GM19395 (cell line): ENCODE measurements around the gene TADA1.
"Not testable (repeated sequence)": the region's sequence is repeated elsewhere in the genome, so short reads cannot be mapped to it uniquely, and the experiment has no call there.

Experiments
- ATAC-seq: cut with Tn5 transposase; IDR thresholded peaks from one replicate; pipeline ENCODE4 v1.9.1; 2021; ENCODE audit warnings: mild to moderate bottlenecking, moderate library complexity; ENCODE audit not compliant: unreplicated experiment

TADA1 gene

DNA sequence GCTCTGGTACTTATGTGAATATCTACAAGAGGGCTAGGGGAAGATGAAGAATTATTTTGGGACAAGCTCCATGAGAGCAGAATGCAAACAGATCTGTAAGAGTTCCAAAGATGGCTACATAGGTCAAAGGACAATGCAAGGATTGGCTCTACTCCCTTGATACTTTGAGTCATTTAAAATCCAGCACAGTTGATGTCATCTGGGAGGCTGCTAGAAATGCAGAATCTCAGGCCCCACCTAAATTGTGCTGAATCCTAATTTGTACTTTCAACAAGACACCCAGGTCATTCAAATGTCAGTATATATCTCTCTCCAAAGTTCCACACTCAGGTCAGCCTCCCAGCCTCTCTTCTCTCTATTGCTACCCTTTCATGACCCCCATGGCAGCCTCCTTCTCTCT lies 23.7 kb upstream of the TADA1 start:
- no peak for ATAC-seq

DNA sequence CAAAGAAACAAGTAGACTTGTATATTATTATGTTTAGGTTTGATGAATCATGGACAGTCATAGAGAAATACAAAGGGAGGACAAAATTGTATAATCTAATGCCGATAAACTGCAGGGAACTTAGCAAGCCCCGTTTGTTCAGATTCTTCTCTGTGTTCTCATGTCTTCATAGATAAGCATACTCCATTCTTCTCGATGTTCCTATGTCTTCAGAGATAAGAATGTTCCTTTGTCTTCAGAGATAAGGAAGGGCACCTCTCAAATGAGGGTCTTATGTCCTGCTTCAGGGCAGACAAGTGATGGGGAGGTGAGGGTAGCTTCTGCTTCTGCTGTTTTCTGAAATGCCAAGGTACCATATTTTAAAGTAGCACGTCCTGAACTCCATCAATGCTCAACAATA lies 19.7 kb upstream of the TADA1 start:
- no peak for ATAC-seq

DNA sequence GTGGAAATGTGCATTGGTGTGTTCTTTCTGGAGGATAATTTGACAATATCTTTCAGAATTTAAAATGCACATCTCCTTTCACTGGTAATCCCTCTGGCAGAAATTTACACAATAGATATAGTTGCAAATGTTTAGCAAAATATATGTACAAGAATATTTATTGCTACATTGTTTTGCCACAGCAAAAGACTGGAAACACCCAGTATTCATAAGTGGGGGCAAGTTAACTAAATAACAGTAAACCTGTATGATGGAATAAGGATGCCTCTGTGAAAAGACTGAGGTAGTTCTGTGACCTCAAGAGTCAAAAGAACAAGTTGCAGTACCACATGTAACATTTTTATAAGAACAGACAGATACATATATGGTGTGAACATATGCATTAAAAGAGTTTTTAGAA lies 13.7 kb upstream of the TADA1 start:
- no peak for ATAC-seq

DNA sequence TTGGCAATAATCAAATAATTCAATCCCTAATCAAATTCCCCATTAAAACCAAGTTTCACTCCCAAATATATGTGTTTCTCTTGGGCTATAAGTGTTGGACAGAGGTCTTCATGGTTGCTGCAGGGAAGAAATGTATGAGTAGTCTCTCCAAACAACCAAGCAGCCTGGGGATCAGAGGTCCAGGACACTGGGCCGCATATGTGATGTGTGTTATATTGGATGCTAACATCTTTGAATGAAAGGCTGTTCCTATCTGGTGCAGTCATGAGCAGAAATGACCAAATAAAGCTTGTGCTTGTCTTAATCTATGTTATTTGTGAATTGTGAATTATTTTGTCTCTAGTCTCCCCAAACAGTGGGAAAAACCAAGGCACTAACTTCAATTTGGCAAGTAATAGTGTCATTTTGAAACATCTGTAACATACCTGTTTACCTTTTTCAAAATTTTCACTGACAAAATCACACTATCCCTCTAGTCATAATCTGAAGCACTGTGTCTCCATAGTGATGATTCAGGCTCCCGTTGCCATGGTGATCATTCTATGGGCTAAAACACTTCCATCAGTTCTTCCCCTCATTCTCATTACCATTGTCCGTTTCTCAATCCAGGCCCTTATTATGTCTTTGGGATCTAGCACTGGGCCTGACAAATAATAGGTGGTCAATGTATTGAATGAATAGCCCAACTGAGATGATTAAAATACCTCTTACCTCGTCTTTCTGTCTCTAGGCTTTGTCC lies 12.5 kb upstream of the TADA1 start:
- no peak for ATAC-seq

DNA sequence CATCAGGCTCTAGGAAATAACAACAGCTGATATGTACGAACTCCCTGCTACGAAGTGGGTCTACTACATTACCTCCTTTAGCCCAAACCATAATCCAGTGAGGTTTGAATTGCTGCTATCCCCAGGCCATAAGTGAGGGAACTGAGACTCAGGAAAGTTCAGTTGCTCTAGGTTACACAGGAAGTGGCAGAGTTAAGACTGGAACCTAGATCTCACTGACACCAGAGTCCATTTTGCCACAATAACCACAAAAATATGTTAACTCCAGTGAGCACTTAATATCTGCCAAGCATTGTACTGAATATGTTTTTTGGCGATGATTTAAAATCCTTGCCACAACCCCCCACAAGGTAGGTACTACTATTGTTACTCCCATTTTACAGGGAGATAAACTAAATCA lies 8.9 kb upstream of the TADA1 start:
- ATAC-seq, result no peak

DNA sequence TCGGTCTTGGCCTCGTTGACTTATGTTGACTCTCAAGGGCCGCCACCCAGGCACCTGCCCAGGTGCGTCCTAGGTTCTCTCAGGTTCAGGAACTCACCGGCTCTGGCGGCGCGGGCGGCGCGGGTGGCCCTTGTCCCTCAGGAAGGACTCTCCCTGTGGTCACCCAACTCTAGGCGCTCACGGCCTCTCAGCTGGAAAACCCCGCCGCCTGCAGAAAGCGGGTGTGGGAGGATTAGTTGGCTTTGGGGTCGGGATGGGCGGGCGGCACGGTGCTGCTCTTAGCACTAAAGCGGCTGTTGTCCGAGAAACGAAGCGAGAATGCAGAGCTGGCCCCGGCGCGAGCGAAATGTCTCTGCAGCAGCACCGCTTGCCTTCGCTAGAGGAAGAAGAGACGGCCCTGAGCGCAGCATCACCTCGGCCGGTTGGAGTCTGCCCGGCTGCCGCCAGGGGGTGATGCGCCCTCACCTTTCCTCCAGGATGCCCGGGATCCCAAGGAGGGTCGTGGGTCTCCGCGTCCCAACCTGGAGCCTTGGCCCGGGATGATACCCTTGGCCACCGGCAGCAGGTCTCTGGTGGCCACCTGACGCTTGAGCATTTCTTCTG lies 8.1 kb upstream of the TADA1 start:
- peak; percentile 61 for ATAC-seq

DNA sequence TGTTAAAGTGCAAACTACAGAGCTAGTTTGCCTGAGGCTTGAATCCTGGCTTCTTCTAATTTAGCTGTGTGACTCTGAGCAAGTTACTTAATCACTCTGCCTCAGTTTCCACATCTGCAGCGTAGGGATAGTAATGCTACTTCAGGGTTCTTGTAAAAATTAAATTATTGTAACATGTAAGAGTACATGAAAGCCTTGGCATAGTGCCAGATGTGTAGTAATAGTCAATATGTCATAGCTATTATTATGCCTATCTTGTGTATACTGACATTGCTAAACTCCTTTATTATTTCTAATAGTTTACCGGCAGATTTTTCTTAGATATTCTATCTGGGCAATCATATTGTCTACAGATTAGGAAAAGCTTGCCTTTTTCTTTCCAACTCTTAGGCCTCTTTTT lies 6.8 kb upstream of the TADA1 start:
- no peak for ATAC-seq

DNA sequence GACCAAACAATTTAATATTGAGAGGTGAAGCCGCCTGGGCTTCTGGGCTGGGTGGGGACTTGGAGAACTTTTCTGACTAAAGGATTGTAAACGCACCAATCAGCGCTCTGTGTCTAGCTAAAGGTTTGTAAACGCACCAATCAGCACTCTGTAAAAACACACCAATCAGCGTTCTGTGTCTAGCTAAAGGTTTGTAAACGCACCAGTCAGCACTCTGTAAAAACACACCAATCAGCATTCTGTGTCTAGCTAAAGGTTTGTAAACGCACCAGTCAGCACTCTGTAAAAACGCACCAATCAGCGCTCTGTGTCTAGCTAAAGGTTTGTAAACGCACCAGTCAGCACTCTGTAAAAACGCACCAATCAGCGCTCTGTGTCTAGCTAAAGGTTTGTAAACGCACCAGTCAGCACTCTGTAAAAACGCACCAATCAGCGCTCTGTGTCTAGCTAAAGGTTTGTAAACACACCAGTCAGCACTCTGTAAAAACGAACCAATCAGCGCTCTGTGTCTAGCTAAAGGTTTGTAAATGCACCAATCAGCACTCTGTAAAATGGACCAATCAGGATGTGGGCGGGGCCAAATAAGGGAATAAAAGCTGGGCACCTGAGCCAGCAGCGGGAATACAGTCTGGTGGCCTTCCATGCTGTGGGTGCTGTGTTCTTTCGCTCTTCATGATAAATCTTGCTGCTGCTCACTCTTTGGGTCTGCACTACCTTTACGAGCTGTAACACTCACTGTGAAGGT lies 2.3 kb upstream of the TADA1 start:
- ATAC-seq, result not testable (repeated sequence)

DNA sequence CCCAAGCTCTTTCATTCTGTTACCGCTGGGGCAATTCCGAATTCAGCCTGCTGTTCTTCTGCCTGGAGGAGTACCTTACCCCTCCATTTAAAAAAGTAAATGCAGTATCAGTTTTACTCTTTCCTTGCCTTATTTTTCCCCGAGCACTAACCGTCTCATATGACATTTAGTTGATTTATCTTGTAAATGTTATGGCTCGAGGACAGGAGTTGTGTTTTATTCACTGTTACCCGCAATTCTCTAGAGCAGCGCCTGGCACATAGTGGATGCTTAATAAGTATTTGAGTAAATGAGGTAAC lies 425 bp upstream of the TADA1 start:
- ATAC-seq, result no peak

DNA sequence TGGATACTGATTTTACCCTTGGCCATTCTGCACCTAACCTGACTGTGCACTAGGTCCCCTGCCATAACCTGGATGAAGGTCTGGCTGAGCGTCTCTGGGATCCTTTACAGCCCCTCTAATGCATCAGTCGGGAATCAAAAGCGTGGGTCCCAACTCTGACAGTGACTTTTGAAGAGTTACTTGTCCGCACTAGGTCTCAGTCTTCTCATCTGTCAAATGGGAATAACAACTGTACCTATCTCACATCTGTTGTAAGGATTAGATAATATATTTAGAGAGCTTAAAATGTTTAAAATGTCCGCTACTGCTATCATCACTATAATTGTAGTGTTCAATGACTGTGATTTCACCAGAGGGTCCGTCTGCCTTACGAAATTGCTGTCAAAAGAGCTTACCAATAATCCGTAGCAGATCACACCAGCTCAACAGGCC lies 746 bp downstream of the TADA1 start:
- ATAC-seq, result no peak

DNA sequence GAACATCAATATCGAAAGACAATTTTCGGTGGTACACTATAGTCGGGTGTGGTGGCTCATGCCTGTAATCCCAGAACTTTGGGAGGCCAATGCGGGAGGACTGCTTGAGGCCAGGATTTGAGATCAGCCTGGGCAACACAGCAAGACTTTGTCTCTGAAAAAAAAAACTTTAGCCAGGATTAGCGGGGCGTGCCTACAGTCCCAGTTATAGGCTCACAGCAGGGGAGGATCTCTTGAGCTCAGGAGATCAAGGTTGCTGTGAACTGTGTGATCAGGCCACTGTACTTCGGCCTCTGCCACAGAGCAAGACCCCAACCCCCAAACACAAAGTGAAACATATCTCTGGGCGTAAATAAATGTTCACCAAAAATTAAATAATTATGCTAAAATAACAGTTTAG lies 1.6 kb downstream of the TADA1 start:
- ATAC-seq, result no peak

DNA sequence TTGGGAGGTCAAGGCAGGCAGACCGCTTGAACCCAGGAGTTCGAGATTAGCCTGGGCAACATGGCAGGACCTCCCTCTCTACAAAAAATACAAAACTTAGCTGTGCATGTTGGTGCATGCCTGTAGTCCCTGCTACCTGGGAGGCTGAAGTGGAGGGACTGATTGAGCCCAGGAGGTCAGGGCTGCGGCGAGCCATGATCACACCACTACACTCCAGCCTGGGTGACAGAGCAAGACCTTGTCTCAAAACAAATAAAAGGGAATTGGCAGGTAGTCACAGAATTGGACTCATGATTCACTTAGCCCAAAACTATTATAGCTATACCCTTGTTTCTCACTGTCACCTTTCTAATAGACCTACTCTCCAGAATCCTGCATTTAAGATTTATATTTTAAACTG lies 5.5 kb downstream of the TADA1 start:
- no peak for ATAC-seq

DNA sequence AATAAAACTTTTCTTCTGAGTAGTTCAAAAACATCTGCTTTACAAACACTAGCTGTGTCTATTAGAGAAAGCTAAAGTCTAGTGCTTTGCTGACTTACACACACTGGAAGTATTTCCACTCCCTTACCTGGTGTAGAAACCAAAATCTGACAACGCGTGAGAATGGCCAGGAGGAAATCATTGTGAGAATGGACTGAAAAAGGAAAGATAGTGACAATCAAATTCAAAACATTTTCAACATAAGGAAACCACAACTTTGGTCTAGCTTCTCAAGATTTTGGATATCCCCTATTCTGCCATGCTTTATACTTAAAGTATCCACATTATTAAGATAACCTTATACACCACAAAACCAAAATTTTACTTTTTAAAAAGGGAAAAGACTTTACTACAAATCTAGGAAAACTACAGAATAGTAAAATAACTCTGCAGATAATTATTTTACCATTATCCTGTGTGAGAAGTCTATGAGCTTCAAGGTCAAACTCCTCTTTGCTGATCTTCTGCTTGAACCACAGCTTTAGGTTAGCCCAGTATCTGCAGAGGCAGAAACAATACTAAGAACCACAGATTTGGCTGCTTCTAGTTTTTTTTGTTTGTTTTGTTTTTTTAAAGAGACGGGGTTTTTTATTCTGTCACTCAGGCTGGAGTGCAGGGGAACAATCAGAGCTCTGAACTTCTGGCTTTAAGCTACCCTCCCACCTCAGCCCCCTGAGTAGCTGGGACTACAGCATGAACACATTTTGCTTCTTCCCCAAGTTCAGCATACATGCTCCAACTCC lies 6.6 kb downstream of the TADA1 start:
- no peak for ATAC-seq

DNA sequence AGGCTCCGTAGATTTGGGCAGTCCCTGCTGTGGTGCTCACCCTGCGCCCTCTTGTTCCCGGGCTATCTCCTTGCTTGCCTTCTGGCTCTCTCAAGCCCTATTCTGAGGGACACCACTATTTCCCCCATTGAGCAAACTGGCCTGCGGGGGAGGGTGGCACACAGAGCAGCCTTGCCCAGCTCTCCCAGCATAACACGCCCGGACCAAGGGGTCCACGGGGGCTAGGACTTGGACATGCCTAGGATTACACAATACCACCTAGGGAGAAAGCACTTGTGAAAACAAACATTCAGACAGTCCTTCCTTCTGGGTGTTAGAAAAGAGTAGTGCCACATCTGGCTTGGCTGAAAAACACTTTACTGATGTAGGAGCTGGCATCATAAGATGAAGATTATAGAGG lies 7.4 kb downstream of the TADA1 start:
- ATAC-seq, result no peak

DNA sequence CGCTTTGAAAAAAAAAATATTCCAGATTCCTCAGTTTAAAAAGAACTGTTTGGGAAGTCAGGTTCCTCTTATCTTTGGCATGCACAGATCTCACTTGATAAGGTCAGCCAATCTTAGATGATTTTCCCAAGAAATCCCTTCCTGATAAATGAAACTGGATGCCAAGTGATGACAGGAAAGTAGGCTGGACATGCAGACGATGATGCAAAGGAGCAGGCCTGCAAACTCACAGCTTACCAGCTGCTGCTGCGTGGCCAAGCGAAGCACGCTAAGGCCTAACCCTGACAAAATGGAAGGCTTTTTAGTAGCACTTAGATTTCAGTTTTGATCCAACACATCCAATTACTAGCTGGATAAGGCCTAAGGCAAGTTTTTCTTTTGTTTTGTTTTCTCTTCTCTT lies 10.1 kb downstream of the TADA1 start:
- ATAC-seq, result no peak

DNA sequence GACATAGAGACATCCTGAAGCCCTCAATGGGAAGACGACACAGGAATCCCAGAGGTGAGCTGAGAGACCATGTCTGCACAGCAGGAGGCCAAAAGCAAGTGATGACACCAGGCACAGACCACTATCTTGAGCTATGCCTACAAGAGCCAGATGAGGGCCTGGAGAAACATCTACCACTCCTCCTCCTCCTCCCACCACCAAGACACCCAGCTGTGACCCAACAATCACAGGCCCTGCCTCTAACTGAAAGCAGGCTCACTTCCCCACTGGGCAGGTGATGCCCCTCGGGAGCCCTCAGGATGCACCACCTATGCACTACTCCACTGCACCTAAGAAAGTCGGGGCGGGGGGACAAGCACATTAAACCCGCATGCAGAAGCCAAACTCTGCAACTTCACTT lies 16.5 kb downstream of the TADA1 start:
- no peak for ATAC-seq

DNA sequence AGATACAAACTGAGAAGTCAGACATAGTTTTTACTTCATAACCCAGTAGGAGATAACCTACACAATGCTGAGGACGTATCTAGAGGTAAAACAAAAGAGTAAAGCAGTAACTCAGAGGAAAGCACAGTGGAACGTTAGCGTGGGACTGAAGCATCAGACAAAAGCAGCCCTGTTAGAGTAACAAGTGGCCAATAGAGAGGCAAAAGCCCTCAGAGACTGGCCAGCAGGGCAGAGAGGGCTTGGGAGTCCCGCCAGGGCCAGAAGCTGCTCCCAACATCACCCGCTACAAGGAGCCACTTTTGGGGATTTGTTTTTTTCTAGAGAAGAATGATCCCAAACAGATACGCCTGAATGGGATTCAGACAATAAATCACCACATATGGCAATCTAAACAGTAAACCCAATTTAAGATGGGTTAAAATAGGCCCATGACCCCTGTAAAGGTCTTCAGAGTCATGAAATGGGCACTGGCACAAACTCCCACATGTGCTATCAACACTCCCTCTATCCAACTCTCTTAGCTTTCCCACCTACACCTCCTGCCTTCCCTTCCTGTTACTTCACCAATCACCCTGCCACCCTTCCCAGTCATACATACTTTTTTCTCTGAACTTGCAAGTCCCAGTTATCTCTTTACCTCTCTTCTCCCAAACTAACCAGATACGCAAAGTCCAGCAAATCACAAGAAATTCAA lies 17.2 kb downstream of the TADA1 start:
- ATAC-seq, result no peak

DNA sequence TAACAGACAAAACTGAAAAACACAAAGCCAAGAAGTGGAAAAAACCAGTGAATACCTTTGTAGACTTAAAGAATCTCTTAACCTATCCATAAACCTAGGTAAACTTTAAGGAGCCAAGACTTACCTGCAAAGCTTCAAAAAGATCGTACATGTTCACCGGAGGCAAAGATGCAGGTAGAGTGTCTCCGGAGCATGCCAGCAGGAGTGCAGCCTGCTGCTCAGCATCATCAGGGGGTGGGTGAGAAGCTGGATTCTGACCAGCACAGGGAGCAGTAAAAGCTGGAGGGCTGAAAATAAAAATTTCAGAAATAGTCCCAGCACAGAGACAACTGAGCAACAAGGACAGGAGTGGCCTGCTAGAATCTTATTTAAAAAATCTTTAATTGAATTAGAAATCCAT lies 18.1 kb downstream of the TADA1 start:
- no peak for ATAC-seq

DNA sequence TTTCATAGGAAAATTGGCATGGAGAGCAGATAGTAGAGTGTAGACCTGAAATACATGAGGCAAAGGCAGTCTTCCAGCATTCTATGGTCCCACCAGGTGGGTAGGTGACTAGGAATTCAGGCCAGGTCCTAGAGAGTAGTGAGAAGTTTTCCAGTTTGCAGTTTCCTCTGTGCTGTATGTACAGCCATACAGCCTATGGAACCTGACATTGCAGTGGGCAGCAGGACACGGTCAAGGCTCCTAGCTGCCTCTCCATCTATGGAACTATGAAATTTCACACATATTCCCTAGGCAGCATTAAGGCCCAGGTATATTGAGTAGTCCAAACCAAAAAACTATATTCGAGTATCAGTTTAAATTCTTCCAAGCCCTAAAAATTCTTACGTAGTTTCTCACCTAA lies 20.5 kb downstream of the TADA1 start:
- no peak for ATAC-seq

DNA sequence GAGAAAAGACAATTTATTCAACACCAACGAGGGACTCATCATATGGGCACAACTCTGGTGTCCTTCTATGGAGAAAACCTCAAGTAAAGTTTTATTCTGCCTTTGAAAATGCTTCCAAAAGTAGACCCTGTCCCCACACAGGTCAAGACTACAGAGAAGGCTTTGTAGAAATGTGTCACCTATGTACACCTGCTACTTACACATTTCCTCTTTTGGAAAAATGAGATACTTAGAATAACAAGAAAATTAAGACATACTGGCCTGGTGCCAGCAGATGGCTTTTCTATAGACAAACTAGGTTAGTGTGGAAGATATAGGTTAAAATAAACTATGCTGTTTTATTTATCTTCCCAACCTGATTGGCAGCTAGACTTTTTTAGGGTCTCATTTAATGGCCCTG lies 23.1 kb downstream of the TADA1 start:
- ATAC-seq, result no peak

DNA sequence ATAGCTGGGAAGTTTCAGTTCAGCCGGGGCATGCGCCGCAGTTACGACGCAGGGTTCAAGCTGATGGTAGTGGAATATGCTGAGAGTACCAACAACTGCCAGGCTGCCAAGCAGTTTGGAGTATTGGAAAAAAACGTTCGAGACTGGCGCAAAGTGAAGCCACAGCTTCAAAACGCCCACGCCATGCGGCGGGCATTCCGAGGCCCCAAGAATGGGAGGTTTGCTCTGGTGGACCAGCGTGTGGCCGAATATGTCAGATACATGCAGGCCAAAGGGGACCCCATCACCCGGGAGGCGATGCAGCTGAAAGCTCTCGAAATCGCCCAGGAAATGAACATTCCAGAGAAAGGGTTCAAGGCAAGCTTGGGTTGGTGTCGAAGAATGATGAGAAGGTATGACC lies 26.9 kb downstream of the TADA1 start:
- no peak for ATAC-seq
